HG02840 (cell line): ENCODE measurements around the gene TSSK6.

Experiments
- ATAC-seq: cut with Tn5 transposase; IDR thresholded peaks from one replicate; pipeline ENCODE4 v1.9.1; 2021; ENCODE audit warnings: mild to moderate bottlenecking, moderate library complexity, moderate number of reproducible peaks; ENCODE audit not compliant: unreplicated experiment, low FRiP score

The TSSK6 gene

DNA sequence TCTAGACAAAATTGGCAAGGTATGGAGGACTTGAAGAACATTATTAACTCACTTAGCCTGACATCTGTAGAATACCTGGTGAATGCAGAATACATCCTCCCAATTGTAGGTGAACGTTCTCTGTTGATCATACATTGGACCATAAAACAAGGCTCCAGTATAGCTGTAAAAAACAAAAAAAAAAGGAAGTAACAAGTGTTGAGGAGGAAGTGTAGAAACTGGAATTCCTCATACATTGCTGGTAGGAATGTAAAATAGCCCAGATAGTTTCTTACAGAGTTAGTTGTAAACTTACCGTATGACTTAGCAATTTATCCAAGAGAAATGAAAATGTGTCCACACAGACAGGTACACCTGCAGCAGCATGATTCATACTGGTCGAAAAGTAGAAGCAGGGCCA lies 44.8 kb downstream of the TSSK6 start:
- ATAC-seq, result no peak

DNA sequence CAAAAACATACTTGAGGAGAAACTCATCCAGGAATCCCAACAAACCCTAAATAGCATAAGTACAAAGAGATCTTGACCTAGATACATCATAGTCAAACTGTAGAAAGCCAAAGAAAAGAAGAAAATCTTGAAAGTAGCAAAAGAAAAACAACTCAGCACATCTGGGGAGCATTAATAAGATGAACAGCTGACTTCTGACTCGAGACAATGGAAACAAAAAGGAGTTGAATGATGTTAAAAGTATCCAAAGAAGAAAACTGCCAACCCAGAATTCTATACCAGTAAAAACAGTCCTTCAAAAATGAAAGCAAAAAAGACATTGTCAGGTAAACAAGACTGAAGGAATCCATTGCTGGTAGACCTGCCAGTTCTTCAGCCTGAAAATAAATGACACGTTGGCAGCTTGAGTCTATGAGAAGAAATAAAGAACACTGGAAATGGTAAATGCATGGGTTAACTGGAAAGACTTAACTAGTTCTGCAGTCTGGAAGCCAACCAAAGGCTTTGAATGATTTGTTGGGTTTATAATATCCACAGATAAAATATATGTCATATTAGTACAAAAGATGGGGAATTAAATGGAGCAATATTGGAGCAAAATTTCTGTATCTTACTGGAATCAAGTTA lies 46.8 kb downstream of the TSSK6 start:
- ATAC-seq, result no peak

DNA sequence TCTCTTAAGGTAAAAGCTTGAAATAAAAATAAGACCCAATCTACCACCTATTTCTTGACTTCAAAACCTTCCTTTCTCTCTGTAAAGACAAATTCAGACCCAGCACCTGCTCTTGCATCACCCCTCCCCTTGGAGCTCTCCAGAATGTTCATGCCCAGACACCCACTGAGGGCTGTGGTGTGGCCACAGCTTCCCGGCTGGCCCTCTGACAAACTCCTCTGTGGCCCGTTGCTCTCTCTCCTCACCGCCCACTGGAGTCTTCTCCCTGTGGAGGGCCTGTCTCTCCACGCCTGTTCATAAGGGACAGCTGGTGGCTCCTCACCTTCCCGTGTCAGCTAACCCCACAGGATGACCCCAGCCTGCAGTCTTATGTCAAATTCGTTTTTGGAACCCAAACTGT lies 49.1 kb downstream of the TSSK6 start:
- ATAC-seq, result no peak

DNA sequence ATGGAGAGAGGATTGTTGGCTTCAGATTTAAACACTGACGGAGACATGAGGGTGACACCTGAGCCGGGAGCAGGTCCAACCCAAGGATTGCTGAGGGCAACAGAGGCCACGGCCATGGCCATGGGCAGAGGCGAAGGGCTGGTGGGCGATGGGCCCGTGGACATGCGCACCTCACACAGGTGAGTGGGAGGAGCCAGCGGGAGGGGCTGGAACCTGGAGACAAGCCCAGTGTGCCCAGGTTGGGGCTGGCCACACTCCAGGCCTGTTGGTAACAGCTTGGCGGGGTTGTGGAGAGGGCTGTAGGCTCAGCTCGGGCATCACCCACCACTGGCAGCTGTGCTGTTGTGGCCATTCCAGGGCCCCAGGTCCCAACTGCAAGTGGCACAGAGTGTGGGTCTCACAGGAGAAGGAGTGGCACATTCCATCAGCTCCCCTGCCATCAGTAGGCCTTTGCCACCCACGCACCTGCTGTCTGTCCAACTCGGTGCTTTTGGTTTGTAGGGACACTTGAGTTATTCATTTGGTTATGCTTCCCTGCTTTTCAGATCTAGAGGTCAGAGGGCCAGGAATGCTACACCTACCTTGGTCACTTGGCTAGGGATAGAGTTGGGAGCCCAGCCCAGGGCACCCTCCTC lies 49.8 kb downstream of the TSSK6 start:
- ATAC-seq, result no peak

DNA sequence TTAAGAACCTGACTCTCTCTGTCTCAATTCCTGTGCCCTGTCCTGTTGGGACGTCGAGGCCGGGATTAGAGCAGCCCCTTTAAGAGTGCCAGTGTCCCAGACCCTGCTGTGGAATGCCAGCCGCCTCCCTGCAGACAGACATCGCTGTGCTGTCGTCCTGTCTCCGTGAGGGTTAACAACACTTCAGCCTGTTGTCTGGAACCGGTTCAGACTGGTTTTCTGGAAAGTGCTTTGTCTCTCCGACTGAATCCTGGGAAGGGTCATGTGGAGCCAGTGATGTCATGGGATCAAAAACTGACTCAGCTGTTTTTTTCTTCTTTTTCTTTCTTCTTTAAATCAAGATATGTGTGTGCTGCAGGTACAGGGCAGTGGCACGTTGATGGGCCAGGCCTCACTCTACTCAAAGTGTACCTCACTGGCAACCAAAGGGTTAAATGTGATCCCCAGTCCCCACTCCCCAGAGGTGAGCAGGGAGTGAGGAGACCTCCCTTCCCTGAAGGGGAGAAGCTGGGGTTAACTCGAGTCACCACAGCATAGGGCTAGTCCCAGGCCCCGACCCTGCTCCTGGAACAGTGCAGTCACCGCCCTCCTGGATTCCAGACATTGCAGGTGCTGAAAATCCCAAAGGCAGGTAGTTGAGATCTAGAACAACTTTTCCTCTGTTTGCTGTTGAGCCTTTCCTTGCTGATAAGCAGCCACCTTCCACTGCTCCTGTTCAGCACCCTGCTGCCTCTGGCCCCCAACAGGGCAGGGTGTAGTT lies 50.8 kb downstream of the TSSK6 start:
- no peak for ATAC-seq
